GM18867 (cell line): ENCODE measurements around the gene PYY.
"Not testable (repeated sequence)": the region's sequence is repeated elsewhere in the genome, so short reads cannot be mapped to it uniquely, and the experiment has no call there.

Experiments used
- ATAC-seq: cut with Tn5 transposase; IDR thresholded peaks from one replicate; pipeline ENCODE4 v1.9.1; 2021; ENCODE audit warnings: mild to moderate bottlenecking, moderate library complexity; ENCODE audit not compliant: unreplicated experiment

PYY gene

DNA sequence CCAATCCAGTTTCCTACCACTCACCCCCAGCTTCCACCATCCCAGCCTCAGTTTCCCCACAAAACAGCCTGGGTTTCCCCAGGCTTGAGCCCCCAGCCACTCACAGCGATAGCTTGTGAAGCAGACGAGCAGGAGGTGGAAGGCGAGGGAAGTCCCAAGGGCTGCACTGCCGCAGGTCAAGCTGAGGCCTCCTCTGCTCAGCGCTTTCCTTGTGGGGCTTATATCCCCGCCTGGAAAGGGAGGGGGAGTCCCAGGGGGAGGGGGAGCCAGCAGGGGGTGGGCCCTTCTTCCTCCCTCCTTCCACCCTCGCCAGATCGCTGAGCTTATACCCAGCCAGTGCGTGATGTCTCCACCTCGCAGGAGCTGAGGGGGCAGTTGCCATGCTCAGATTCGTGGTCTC is at the start of gene PYY:
Gene PYY (minus strand): TSS at position 195 of the 400 bp plus-strand sequence. CDS start 457 bp downstream, outside the sequence.
- no peak for ATAC-seq

- ATAC-seq, result no peak
Measured at GRCh38 chr17:44002141-44002848, 48.6 kb upstream of the PYY start.

- ATAC-seq, result no peak
Measured at GRCh38 chr17:44001461-44001920, 47.8 kb upstream of the PYY start.

DNA sequence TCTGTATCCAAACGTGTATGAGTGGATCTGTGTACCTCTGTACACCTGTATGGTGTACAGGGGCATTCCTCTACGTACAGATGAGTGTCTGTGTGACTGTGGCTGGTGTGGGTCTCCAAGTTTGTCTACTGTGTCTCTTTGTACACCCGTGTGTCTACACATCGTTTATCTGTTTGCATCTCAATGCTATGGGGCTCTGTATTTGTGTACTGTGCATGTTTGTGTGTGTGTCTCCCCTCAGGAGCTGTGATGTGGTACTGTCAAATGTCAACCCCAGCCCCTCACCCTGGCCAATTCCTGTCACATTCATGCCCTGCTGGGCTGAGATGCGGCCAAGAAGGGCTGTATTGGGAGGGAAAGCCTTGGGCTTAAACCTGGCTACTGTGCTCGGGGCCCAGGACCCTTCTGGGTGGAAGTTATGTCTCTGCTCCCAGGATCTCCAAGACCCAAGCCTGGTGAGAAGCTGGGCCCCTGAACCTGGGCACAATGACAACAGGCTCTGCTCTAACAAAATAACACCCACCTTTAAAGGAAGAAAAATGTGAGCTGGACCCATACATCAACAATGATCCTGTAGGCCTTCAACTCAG is 47.2 kb upstream of the PYY start:
- ATAC-seq, result no peak

DNA sequence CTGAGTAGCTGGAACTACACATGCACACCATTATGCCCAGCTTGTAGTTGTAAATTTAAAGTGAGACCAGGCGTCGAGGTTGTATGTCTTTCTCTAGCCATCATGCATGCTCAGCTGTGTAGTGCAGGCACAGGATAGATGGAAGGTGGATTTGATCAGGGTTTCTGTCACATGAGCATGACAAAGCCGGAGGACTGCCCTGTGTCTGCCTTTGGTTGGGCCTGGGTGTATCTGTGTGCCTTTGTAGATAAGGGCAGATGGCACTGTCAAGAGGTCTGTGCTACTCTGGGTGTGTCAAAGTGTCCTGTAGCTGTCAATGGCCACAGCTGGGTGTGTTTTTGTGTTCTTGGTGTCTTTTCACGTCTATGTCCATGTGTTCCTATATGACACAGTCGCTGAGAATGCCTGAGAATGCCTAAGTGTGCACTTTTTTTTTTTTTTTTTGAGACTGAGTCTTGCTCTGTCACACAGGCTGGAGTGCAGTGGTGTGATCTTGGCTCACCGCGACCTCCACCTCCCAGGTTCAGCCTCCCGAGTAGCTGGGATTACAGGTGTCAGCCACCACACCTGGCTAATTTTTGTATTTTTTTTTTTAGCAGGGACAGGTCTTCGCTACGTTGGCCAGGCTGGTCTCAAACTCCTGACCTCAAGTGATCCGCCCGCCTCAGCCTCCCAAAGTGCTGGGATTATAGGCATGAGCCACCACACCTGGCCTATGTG is 46.6 kb upstream of the PYY start:
- no peak for ATAC-seq

DNA sequence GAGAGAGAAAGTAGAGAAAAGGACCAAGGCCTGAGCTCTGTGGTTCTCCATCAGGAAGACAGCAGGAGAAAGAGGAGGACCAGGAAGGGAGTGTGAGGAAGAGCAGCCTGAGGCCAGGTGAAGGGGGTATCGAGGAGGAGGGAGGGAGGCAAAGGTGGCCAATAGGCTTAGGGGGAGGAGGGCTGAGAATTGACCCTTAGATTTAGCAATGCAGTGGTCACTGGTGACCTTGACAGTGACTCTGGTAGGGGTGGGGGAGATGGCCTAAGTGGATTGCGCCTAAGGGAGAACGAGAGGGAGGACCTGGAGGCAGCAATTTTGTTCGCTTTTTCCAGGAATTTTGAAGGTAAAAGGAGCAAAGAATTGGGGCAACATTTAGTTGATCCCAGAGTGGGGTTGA is 45.3 kb upstream of the PYY start:
- ATAC-seq, result no peak

- ATAC-seq, result no peak
Measured at GRCh38 chr17:43998552-43998951, 44.8 kb upstream of the PYY start.

- ATAC-seq, result not testable (repeated sequence)
Measured at GRCh38 chr17:43997180-43997579, 43.4 kb upstream of the PYY start.

GRCh38 chr17:43995150-43995471 is 41.4 kb upstream of the PYY start:
- ATAC-seq, result no peak

- ATAC-seq, result no peak
Measured at GRCh38 chr17:43994272-43995149, 40.8 kb upstream of the PYY start.

DNA sequence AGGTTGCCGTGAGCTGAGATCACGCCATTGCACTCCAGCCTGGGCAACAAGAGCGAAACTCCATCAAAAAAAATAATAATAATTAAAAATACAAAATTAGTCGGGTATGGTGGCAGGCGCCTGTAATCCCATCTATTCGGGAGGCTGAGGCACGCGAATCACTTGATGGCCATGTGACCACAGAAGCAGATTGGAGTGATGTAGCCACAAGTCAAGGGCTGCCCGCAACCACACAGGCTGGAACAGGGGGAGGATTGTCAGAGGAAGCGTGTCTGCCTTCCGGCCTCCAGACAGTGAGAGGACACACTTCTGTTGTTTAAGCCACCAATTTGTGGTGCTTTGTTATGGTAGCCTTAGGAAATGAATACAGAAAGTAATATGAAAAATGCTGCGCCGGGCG is 38.9 kb upstream of the PYY start:
- ATAC-seq, result no peak

DNA sequence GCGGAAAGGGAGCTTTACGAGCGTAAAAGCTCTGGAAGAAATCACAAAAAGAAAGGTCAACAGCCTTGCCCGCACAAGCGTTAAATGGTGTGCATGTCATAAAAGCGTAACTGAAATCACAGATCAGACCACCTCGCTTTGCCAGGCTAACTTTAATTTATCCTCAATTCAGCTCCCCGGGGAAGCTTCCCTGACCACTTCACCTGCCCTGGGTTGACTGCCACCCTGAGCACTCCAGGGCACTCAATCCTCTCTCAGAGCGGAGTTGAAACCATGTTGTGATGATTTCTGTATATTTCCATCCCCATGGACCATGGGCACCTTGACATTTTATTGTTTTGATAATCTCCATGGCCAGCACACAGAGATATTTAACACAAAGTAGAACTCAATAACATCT is 34.6 kb upstream of the PYY start:
- ATAC-seq, result no peak

GRCh38 chr17:43987131-43988021 is 33.6 kb upstream of the PYY start:
- no peak for ATAC-seq

GRCh38 chr17:43986225-43986981 is 32.7 kb upstream of the PYY start:
- ATAC-seq, result no peak

DNA sequence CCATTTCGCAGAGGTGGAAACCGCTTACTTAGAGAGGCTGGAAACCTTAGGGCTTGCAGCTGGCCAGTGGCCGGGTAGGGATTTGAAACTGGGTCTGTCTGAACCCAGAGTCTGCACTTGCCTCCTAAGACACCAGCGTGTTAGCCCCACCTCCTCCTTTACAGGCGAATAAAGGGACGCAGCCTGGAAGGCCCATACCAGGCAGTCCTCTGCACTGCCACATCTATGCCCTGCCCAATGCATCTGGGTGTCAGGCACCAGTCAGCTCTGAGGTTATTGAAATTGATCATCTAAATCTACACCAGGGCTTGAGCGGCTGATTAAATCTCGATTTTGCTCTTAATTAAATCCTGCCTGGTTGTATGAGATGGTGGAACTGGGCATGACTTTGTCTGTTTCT is 30.8 kb upstream of the PYY start:
- ATAC-seq, result no peak

GRCh38 chr17:43983515-43984411 is 30.0 kb upstream of the PYY start:
- no peak for ATAC-seq

GRCh38 chr17:43983196-43983514 is 29.4 kb upstream of the PYY start:
- no peak for ATAC-seq

DNA sequence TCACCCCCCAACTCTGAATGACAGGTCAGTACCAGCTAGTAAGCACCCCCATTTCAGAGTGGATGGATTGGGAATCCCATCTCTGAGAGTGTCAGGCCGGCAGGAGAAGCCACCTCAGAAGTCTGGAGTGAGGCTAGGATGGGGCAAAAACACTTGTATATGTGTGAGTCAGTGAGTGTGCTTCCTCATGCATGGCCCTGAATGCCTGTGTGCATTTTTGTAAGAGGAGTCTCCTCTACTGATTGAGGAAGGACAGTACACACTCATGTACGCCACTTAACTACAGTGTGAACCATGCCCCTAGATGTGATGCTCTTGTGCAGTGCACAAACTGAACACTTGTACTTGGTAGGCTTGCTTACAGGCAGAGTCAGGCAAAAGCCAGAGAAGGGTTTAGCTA is 28.4 kb upstream of the PYY start:
- no peak for ATAC-seq

DNA sequence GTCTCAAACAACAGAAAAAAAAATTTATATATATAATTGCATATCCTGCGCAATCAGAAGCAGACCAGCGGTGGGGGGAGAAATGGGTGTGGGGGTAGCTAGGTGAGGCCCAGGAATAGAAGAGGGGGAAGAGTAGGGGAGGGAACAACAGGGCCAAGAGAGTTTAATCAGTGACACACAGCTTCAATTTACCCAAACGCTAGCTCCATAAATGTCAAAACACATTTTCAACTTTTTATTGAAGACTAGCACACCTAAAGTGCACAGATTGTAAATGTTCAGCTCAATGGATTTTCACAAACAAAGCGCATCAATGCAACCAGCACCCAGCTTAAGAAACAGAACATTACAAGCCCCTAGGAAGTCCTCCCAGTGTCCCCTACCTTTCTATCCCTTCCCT is 25.9 kb upstream of the PYY start:
- ATAC-seq, result no peak
